Loucy (cell line): ENCODE results near the gene CRELD2.

Experiments used
- CTCF ChIP-seq: fragments of 200-600 bp; sonication (generic); conservative IDR thresholded peaks from 2 replicates; pipeline ENCODE4 v1.5.1; 2014; ENCODE audit warnings: mild to moderate bottlenecking, antibody characterized with exemption, low read length
- EZH2phosphoT487 ChIP-seq: fragments of 200-600 bp; IDR thresholded peaks from 2 replicates; pipeline ENCODE4 v1.6.1; 2018; ENCODE audit warnings: antibody characterized with exemption, mild to moderate bottlenecking, moderate library complexity, borderline replicate concordance

- TF ChIP-seq CTCF: no peak
- TF ChIP-seq EZH2phosphoT487: no peak
Measured at GRCh38 chr22:49973018-49973961, 54.9 kb downstream of the CRELD2 start.
